GM19099 (cell line): ENCODE data around the gene EXOC3.

Source experiments
- POLR2A ChIP-seq: IDR thresholded peaks from 3 replicates; pipeline ENCODE4 v1.6.1; 2011; ENCODE audit warnings: low read depth; ENCODE audit not compliant: insufficient read length; ENCODE audit errors: extremely low read depth

Gene EXOC3

GRCh38 chr5:403995-404394 is 39.0 kb upstream of the EXOC3 start:
- TF ChIP-seq POLR2A, result no peak

GRCh38 chr5:404666-405241 is 38.2 kb upstream of the EXOC3 start:
- no peak for TF ChIP-seq POLR2A

DNA sequence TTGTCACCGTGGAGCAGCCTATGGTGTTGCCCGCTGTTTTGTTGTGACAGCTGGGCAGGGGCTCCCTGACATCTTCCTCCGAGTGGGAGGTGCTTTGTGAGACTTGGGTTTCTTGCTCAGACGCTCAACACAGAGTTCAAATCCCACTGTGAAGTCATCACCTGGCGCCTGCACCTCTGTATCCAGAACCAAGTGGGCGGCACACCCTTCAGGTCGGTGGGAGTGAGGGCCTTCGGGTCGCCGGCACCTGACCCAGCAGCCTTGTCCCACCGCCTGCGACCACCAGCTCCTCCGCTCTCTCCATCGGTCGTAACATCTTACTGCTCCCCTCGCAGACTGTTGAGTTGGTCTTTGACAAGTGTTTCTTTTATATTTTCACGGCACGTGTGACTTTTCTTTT is 37.6 kb upstream of the EXOC3 start:
- no peak for TF ChIP-seq POLR2A

GRCh38 chr5:406041-406440 is 36.9 kb upstream of the EXOC3 start:
- TF ChIP-seq POLR2A, result no peak

DNA sequence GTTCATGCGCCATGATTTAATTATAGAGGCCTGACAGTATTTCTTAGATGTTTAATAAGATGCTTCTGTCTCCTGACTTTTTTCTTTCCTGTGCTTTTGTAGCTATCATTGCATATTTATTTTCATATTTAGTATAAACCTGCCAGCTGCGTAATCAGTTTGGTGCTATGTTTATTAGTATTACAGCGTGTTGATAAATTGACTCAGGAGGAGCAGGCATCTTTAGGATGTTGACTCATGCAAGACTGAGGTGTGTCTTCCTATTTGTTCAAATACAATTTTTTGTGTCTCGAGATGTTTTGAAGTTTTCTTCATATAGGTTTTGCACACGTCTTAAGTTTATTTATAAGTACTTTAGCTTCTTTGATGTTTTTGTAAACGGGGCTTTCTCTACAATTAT is 35.9 kb upstream of the EXOC3 start:
- TF ChIP-seq POLR2A, result no peak

DNA sequence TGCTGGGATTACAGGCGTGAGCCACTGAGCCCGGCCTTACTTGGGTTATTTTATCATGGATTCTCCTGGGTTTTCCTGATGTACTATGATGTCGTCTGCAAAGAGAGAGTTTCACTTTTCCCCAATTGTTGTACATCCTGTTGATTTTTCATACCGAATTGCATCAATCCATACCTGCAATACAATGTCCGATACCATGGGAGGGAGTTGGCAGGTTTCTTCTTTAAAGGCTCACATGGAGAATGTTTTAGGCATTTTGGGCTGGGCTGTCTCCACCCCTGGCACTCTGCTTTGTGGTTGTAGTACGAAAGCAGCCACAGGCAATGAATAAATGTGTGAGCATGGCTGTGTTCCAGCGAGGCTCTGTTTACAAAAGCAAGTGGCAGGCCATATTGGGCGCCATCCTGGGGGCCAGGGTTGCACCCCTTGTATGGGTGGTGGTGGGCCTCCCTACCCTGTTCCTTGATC is 35.1 kb upstream of the EXOC3 start:
- no peak for TF ChIP-seq POLR2A

DNA sequence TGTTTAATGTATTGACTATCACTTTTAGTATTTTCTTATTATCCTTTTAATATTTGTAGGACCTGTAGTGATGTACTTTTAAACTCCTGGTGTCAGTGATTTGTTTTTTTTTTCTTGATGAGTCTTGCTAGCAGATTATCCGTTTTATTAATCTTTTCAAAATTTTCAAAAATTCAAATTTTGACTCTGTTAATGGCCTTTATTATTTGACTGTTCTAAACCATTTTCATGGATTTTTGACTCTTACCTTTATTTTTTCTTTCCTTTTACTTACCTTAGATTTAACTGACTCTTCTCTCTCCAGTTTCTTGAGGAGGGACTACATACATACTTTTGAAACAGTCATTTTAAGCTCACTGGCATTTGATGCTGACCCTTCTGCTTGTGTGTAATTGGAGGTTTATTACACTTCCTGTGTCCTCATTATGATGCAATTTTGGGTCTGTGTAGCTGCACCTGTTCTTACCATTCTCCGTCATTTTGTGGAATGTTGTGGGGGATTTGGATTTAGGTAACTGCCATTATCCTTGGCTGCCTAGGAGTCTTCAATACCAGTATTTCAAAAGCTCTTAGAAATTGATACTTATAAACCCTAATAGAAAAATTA is 32.0 kb upstream of the EXOC3 start:
- no peak for TF ChIP-seq POLR2A

DNA sequence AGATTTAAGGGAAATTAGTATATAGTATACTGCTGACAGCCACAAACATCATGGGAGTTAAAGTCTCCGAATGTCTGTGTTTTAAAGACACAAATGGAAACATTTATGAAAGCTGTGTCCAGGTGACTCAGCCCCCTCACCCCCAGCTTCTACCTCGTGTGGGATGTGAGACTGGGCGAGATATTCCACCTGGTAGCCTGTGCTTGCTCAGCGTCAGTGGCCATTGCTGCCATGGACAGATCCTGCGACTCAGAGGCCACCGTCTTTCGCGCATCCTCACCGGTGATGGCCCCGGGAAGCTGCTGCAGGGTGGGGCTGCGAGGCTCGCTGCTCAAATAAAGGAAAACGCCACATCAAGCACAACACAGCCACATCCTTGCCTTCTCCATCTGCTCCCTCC is 31.2 kb upstream of the EXOC3 start:
- TF ChIP-seq POLR2A, result no peak

- no peak for TF ChIP-seq POLR2A
These were observed 26.9 kb upstream of the EXOC3 start for GRCh38 chr5:415928-416635.

DNA sequence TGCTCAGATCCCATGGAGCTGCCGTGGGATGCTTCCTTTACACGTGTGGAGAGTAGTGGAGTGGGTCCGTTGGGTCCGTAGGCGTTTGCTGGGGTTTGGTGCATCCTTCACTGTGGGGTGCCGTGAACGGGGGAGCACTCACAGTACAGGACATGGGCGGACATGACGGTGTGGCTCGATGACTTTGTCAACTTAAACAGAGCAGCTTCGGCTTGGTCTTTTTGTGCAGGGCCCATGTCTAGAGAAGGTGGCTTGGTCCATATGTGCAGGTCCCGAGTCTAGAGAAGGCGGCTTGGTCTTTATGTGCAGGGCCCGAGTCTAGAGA is 26.4 kb upstream of the EXOC3 start:
- TF ChIP-seq POLR2A, result no peak

DNA sequence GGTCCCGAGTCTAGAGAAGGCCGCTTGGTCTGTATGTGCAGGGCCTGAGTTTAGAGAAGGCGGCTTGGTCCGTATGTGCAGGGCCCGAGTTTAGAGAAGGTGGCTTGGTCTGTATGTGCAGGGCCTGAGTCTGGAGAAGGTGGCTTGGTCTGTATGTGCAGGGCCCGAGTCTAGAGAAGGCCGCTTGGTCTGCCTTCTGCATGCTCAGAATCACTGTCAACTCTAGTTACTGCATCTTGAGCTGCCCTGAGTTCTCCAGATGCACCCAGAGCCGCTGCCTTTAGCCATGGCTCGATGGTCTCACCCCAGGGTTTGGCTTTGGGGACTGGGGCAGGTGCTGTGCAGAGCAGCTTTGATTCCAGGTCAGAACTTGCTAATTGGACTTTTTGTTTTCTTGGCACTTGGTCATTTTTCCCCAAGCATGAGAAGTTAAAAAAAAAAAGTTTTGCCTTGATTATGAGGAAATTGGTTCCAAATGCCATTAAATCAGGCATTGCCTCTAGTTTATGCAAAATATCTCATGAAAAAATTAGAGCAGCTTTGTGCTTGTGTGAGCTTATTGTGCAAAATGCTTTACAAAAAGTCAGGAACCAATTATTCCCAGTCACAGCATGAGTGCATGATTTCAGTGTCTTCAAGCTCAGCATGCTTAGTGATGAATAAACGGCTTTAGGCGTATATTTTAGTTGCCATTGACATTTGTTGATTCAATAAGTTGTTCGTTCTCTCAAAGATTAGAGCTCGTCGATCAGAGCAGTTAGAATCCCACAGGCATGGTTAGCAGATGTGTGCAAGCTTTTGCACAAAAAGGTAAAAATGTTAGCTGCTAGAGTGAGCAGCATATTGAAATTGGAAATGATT is 25.4 kb upstream of the EXOC3 start:
- no peak for TF ChIP-seq POLR2A

- TF ChIP-seq POLR2A, result no peak
These were observed 24.5 kb upstream of the EXOC3 start for GRCh38 chr5:418162-419121.

DNA sequence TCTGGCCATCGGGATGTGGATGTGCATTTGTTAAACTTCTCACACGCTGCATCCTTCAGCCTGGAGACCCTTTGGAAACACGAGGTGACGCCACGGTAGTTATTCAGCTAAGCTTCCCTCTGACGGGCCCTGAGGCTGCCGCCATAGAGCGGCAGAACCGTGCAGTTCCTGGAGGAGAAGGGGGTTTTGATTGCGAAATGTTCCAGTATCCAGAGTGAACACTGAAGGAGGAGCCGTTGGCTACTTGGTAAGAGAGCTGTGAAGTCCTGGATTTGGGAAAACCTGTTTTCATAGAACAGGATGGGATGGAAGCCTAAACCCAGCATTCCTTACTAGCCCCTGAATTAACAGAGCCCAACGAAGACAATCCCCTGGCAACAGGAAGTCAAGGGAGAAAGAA is 23.0 kb upstream of the EXOC3 start:
- no peak for TF ChIP-seq POLR2A

GRCh38 chr5:420632-421286 is 22.2 kb upstream of the EXOC3 start:
- TF ChIP-seq POLR2A, result no peak
